NCI-H146 treated with DMSO at 0.1 percent for 48 hours (cell line): Measurements from ENCODE around the gene COBL.

ENCODE experiments used
- DNase-seq: peaks from one replicate; lab custom pipeline; 2025; ENCODE audit not compliant: unreplicated experiment; lab: John Stamatoyannopoulos, UW

COBL gene

DNA sequence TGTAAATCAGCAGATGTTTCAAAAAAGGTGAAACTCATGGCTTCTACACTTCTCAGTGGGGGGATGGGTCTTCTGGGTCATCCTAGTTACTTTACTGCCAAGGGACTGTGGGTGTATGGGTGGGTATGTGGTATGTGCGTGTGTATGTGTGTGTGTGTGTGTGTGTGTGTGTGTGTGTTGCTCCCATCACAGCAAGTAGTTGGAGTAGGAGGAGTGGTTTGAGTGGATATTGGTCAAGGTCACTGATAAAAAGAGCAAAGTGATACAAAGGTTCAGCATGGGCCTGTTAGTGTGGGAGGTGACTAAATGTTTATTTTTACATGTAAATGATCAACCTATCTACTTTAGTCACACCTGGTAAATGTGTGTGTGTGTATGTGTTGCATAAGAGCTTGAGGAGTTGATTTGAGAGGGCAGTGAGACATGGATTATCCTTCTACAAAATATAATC lies 11.8 kb upstream of the COBL start:
- no peak for DNase-seq

DNA sequence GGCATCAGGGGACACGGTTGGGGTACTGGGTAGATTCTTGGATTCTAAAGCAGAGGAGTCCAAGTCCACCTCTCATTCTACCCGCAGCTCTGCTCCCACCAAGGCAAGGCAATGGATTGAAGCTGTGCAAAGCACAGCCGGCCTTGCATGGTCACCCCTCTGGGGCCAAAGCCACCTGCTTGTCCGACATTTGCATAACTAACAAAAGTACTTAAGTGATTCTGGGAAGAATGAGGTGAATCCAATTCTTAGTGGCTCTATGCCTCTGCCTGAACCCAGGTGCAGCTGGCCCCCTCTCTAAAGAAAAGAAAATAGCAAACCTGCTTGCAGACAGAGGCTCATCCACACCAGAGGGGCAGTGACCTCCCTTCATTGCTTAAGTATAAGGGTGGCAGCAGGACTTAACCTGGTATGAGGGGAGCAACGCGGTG lies 10.7 kb upstream of the COBL start:
- no peak for DNase-seq

DNA sequence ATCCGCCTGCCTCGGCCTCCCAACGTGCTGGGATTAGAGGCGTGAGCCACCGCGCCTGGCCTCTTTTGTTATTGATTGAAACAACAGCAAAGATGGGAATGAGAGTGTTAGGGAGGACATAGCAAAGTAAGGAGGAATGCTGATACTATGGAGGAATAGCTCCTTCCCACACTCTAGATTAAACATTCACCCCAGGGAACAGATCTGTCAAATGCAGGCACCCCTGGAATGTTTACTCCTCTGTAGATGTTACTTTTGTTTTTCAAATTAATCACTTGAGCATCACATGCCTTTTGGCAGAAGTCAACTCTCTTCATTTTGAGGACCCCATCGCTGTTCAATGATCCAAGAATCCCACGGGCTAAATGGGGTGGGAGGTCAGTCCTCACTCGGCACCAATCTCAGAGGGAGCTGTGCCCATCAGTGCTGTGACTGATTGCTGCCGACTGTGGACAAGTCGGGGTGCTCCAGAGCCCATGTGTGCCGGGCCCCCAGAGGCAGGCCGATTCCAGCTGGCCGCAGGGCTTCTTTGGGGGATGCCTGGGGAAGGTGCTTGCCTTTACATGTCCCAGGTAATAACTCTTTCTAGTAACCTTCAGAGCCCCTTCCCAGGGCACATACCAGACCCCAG lies 10.2 kb upstream of the COBL start:
- DNase-seq, result no peak

DNA sequence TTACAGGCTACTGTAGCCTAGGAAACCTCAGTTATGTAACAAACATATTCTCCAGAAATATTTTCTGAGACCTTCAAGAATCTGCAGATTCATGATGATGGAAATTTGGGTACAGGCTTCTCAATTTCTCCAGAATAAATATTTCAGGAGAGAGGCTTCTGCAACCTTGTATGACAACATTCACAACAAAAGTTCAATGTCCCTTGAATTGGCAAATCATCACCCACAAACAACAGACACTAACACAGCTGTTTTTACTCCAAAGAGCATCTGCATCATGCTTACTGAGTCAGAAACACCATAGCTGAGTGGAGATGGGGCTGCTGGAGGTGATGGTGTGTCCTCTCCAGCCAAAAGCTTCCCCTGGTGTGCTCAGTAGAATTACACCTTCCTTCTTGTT lies 9.3 kb upstream of the COBL start:
- DNase-seq, result no peak

- no peak for DNase-seq
Measured at GRCh38 chr7:51325261-51325676, 8.7 kb upstream of the COBL start.

DNA sequence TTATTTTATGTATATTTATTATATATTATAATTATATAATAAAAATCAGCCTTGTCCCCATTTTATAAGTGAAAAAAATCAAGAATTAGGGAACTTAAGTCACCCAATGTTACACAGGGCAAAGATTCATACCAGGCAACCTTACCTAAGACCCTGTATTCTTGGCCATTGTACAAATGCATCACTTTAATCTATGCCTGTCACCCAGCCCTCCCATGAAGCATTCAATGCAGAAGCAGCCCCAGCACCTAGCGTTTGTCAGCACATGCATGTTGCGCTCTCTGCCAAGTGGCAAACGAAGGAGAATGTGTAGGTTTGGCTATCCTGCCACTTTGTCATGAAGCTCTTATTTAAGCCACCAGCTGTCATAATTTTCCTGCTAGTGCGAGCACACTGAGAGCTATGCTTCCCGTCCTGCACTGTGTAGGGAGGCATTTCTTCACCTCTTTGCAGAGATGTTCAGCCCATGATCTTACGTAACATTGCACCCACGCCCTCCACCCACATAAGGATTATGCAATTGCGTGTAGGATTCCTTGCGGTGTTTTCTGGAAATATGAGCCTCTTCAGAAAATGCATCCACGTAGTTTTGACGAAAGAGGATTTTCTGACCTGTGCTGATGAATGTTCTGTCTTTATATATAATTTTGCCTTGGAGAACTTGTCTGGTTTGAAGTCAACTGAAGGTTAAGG lies 7.7 kb upstream of the COBL start:
- DNase-seq, result no peak

GRCh38 chr7:51321961-51322515 lies 5.4 kb upstream of the COBL start:
- DNase-seq, result no peak

GRCh38 chr7:51318886-51319579 lies 2.4 kb upstream of the COBL start:
- no peak for DNase-seq

- DNase-seq, result no peak
Measured at GRCh38 chr7:51318001-51318400, 1.4 kb upstream of the COBL start.

DNA sequence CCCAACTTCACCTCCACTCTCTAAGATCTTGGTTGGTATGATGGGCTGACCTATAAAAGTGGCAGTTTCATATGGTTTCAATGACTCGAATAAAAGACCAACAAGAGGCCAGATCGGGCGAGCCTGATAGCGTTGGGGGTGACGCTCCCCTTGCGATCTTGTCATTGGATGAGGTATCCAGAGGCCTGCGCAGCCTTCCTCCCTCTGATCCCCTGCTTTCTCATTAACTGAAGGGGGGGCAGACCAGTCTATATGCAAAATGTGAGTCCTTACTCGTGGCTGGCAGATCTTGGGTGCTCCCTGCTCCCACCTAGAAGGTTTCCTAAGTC lies 937 bp upstream of the COBL start:
- no peak for DNase-seq

DNA sequence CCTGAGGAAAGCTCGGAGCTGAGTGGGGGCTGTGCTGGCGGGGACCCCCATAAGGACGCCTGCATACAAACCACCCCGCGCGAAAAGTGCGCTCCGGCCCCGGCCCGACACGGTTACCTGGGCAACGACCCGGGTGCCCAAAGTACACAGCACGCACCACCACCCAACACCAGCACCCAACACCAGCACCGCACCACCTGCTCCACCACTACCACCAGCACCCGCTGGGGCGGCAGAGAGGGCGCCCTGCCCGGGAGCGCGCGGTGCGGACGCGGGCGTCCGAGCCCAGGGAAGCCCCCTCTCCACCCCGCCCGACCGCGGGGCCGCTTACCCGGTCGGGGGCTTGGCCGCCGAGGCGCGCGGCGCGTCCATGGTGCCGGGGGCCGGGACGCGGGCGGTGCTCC lies 345 bp downstream of the COBL start:
- DNase-seq, result peak; percentile 42

DNA sequence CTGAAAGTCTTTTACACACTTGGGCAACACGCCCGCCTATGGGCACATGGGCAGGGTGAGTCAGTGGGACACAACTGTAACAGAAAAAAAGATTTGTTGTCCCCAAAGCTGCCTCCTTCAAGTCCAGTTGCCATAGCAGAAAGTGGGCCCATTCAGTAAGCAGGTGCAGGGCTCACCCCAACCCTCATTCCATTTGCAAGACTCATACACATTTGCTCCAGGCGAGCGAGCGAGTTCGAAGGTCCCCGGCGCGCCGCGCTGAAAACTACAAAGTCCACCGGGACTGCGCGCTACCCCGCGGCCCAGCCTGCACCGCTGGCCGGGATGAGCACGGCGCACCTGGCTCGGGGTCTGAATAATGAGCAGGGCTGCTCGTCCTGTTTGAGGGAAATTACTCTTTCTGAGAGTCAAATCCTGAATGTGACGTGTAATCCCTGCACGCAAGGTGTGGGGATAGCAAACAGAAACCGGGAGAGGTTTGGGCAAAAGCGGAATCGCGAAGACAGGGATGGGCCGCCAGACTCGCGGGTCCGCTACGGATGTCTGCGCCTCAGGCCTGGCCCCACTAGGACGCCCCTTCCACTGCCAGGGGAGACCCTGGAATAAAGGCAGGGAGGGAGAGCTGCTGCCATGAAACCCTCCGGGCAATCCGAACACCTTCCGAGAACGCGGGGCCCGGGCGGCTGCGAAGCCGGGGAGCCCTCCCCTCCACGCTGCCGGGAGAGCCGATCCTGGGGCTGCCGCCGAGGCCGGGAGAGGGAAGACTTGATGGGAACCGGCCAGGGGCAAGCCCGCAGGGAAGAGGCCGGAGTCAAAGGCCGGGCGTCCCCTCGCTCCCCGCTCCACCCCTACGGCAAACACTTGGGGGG lies 982 bp downstream of the COBL start:
- peak; percentile 22 for DNase-seq

DNA sequence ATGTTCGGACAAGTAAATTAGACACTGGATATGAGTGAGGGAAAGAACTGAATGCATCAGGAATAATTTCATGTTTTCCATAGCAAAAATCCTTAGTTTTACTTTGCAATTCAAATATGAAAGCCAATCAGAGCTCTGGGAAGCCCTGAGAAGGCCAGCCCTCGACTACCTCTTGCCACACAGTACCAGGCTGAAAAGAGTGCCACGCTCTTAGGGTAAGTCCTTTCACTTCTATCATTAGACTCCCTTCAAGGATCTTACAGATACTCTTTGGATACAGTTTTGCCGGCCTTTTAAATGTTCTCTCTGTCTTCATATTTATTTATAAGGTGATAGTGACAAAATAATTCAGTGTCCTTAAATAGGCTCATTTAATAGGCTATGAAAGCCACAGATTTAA lies 1.9 kb downstream of the COBL start:
- DNase-seq, result no peak

GRCh38 chr7:51313738-51314425 lies 2.7 kb downstream of the COBL start:
- no peak for DNase-seq

GRCh38 chr7:51312951-51313737 lies 3.5 kb downstream of the COBL start:
- no peak for DNase-seq

GRCh38 chr7:51311166-51311565 lies 5.4 kb downstream of the COBL start:
- DNase-seq, result peak; percentile 30

- DNase-seq, result no peak
Measured at GRCh38 chr7:51310131-51310583, 6.5 kb downstream of the COBL start.

- no peak for DNase-seq
Measured at GRCh38 chr7:51309361-51310130, 7.1 kb downstream of the COBL start.

DNA sequence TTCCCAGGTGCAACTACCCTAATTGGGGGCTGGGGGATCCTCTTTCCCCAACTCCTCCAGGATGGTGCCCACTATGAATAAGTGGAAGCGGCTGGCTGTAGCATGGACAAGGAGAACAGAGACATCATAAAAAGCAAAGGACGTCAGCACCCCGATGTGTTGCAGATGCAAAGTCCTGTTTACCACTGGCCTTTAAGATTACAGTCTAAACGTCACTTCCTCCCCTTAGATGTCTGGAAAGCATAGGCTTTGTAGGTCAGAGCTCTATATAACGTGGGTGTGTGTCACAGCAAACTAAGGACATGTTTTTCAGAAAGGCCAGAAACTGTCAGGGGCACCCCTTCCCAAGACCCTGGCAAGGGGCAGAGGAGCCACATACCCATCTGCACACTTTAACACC lies 7.9 kb downstream of the COBL start:
- DNase-seq, result no peak
